ENCODE results near the gene RAI2.

DNA sequence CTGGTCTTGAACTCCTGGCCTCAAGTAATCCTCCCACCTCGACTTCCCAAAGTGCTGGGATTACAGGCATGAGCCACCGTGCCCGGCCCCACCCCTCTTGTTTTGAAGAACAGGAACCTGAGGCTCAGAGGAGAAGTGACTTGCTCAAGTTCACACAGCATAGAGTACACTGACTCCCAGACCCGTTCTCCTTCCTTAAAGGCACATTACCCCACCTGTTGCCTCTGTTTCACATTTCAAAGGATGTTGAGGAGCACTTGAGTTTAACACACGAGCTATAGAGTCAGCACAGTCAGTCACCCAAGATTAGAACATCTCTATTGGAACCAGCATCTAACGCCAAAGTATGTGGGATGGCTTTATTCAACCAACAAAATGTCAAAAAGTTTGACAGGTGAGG lies 51.1 kb downstream of the RAI2 start:
- no peak for TF ChIP-seq CTCF (IDR thresholded peaks at IDR 0.05)
- TF ChIP-seq POLR2A (IDR thresholded peaks at IDR 0.05), result no peak
